ENCODE measurements around the gene CLASRP.

CLASRP gene

GRCh38 chr19:45119582-45119981 is 80.7 kb downstream of the CLASRP start:
- peaks cover 17% of the 10 kb centered on the region; the same call in 1 of the 2 replicates for H4K20me1 ChIP-seq (ENCODE audit: control insufficient read depth, insufficient read depth, low read depth, low read length)
- no peak overlapping the region for H3K4me3 ChIP-seq (ENCODE audit: low read length)
- H3K9me2 ChIP-seq (replicated peaks; ENCODE audit: control insufficient read depth, low read length), result no peaks in the 10 kb centered on the region
- TF ChIP-seq EZH2phosphoT487 (IDR thresholded peaks at IDR 0.05; ENCODE audit: borderline replicate concordance, low read length) (no peak), CTCF (IDR thresholded peaks at IDR 0.05; ENCODE audit: low read depth, low read length, poor library complexity, severe bottlenecking) (no peak)
- peaks cover 50% of the 10 kb centered on the region for H3K4me1 ChIP-seq (ENCODE audit: control insufficient read depth, low read length)
- H3K27ac ChIP-seq (ENCODE audit: low read depth, low read length), result no peak overlapping the region
- no peaks in the 10 kb centered on the region for H3K27me3 ChIP-seq (ENCODE audit: control insufficient read depth, low read length)
- H3K9me3 ChIP-seq (ENCODE audit: control insufficient read depth, insufficient read depth, low read length), result no peaks in the 10 kb centered on the region
- no peak overlapping the region for H3K4me2 ChIP-seq (ENCODE audit: low read length)
- peaks cover 97% of the 10 kb centered on the region for H3K79me2 ChIP-seq (ENCODE audit: control insufficient read depth, low read length)
- H3F3A ChIP-seq (ENCODE audit: control insufficient read depth, insufficient read depth), result no peaks in the 10 kb centered on the region
- H3K36me3 ChIP-seq (ENCODE audit: control insufficient read depth, low read length), result no peaks in the 10 kb centered on the region
